Activated CD8-positive, alpha-beta T cell treated with anti-CD3 and anti-CD28 coated beads for 36 hours (primary cell): ENCODE measurements around the gene ERMAP. TPM values are rescaled to one million over a fixed set of nuclear protein-coding genes. Genes with fewer than 3 reads are reported as not detected.

Source experiments
- ATAC-seq: fragments of 200-7000 bp; cut with Tn5 transposase; one replicate; pipeline ENCODE4 v1.10.0; 2021; ENCODE audit warnings: mild to moderate bottlenecking, moderate library complexity
- CTCF ChIA-PET: fragments of 350-600 bp; sonication (Branson Sonifier 250); formaldehyde crosslinking; loops from one replicate; lab custom pipeline; 2021; ENCODE audit warnings: antibody characterized with exemption; lab: Charles Lee
- POLR2A ChIA-PET: fragments of 350-600 bp; sonication (Branson Sonifier 250); formaldehyde crosslinking; loops from one replicate; lab custom pipeline; 2021; ENCODE audit warnings: antibody characterized with exemption; lab: Charles Lee
- DNase-seq: peaks from one replicate; pipeline ENCODE4 v3.0.0-alpha.2; 2020
- H3K27ac Mint-ChIP-seq: one replicate; pipeline ENCODE4 v1.8.0; 2021; ENCODE audit warnings: mild to moderate bottlenecking, mixed read lengths
- H3K27me3 Mint-ChIP-seq: one replicate; pipeline ENCODE4 v1.8.0; 2021; ENCODE audit warnings: mixed read lengths
- H3K36me3 Mint-ChIP-seq: one replicate; pipeline ENCODE4 v1.8.0; 2021; ENCODE audit warnings: low read depth, mixed read lengths
- H3K4me1 Mint-ChIP-seq: one replicate; pipeline ENCODE4 v1.8.0; 2021; ENCODE audit warnings: low read depth, mixed read lengths
- H3K4me3 Mint-ChIP-seq: one replicate; pipeline ENCODE4 v1.8.0; 2021; ENCODE audit warnings: mild to moderate bottlenecking, moderate library complexity, mixed read lengths
- H3K9me3 Mint-ChIP-seq: one replicate; pipeline ENCODE4 v1.8.0; 2021; ENCODE audit warnings: mixed read lengths
- CTCF ChIP-seq: fragments of 200-600 bp; IDR thresholded peaks from one replicate; pipeline ENCODE4 v1.8.0; 2022; ENCODE audit warnings: antibody characterized with exemption, mild to moderate bottlenecking
- intact Hi-C: fragments of 100-400 bp; cut with micrococcal nuclease; formaldehyde crosslinking; loops from one replicate; pipeline ENCODE4 v1.10.0; 2022
- total RNA-seq, 2 experiments: library from RNA; stranded (reverse); gene quantifications; one replicate each; pipeline ENCODE4 v1.2.3, GENCODE V29; 2021

Gene ERMAP
- total RNA-seq, 2 experiments from 2014 or later = 3.9 to 4.4 TPM

GRCh38 chr1:42891465-42892138, 74.7 kb downstream of the ERMAP start:
- Mint-ChIP-seq H3K9me3 (no peaks in the 10 kb centered on the region), H3K4me3 (no peak overlapping the region), H3K27me3 (peaks cover 4% of the 10 kb centered on the region), H3K36me3 (no peaks in the 10 kb centered on the region), H3K27ac (no peak overlapping the region), H3K4me1 (no peaks in the 10 kb centered on the region)
- no peak for TF ChIP-seq CTCF
- ChIA-PET POLR2A (no interaction called here), CTCF (interaction anchor here (0.7 kb wide), 1 partner anchor 31 kb away, joined by 3 read pairs; no protein-coding TSS in a partner anchor)
- DNase-seq = no peak
- intact Hi-C loops = no loop called here
- no peak for ATAC-seq

Other genes starting within 250 kb of the ERMAP start
- gene PPIH, start 158.7 kb upstream of the ERMAP start, total RNA-seq = 100 to 1,000 TPM; 105 TPM
- gene YBX1, start 134.7 kb upstream of the ERMAP start, total RNA-seq = 1,000 to 10,000 TPM; 1,417 to 1,447 TPM
- gene CLDN19, start 76.9 kb upstream of the ERMAP start, total RNA-seq = not detected
- gene P3H1, start 50.1 kb upstream of the ERMAP start, total RNA-seq = 10 to 100 TPM; 34.7 to 34.8 TPM
- gene C1orf50, start 49.9 kb upstream of the ERMAP start, total RNA-seq = 1 to 10 TPM; 4.7 to 5.2 TPM
- gene TMEM269, start 32.1 kb upstream of the ERMAP start, total RNA-seq = under 1 TPM; 0.22 to 0.32 TPM
- 10 to 100 TPM; 12.2 to 14.3 TPM for gene SVBP, start 275 bp downstream of the ERMAP start, total RNA-seq
- gene ZNF691, start 29.5 kb downstream of the ERMAP start, total RNA-seq = 1 to 10 TPM; 6.9 to 7.5 TPM
- 100 to 1,000 TPM; 158 to 162 TPM for gene SLC2A1, start 141.7 kb downstream of the ERMAP start, total RNA-seq